ELF-1 (cell line): ENCODE data around the gene RCAN1.

Source experiments
- DNase-seq: peaks from one replicate; pipeline ENCODE4 v3.0.0-alpha.2; 2016; ENCODE audit warnings: low read depth, low spot score

RCAN1 gene

GRCh38 chr21:34614628-34615486 lies at the start of gene RCAN1:
Gene RCAN1 (minus strand): TSS chr21:34615113. CDS start chr21:34615011, 102 bp downstream.
- peak; percentile 96 for DNase-seq

- DNase-seq, result no peak
These were observed 46.9 kb upstream of the RCAN1 start for GRCh38 chr21:34661848-34662247.

GRCh38 chr21:34653522-34653921 lies 38.6 kb upstream of the RCAN1 start:
- DNase-seq, result no peak

GRCh38 chr21:34651642-34652041 lies 36.7 kb upstream of the RCAN1 start:
- no peak for DNase-seq

GRCh38 chr21:34650861-34651431 lies 36.0 kb upstream of the RCAN1 start:
- DNase-seq, result no peak

GRCh38 chr21:34649400-34649799 lies 34.5 kb upstream of the RCAN1 start:
- DNase-seq, result no peak

- no peak for DNase-seq
These were observed 33.9 kb upstream of the RCAN1 start for GRCh38 chr21:34648739-34649297.

- no peak for DNase-seq
These were observed 32.6 kb upstream of the RCAN1 start for GRCh38 chr21:34647555-34647954.

- DNase-seq, result no peak
These were observed 29.9 kb upstream of the RCAN1 start for GRCh38 chr21:34644825-34645224.

GRCh38 chr21:34642211-34643075 lies 27.5 kb upstream of the RCAN1 start:
- no peak for DNase-seq

GRCh38 chr21:34640858-34641257 lies 25.9 kb upstream of the RCAN1 start:
- no peak for DNase-seq

GRCh38 chr21:34639882-34640788 lies 25.2 kb upstream of the RCAN1 start:
- DNase-seq, result no peak

- no peak for DNase-seq
These were observed 24.3 kb upstream of the RCAN1 start for GRCh38 chr21:34639250-34639649.

- no peak for DNase-seq
These were observed 22.0 kb upstream of the RCAN1 start for GRCh38 chr21:34636961-34637360.

- DNase-seq, result peak; percentile 30
These were observed 20.4 kb upstream of the RCAN1 start for GRCh38 chr21:34635307-34635706.

- no peak for DNase-seq
These were observed 17.6 kb upstream of the RCAN1 start for GRCh38 chr21:34632498-34632897.

- peak; percentile 51 for DNase-seq
These were observed 15.7 kb upstream of the RCAN1 start for GRCh38 chr21:34630536-34631143.

- DNase-seq, result no peak
These were observed 11.2 kb upstream of the RCAN1 start for GRCh38 chr21:34626131-34626530.

GRCh38 chr21:34625030-34625593 lies 10.2 kb upstream of the RCAN1 start:
- DNase-seq, result no peak

GRCh38 chr21:34623516-34623915 lies 8.6 kb upstream of the RCAN1 start:
- no peak for DNase-seq
